GM18498 (cell line): Measurements from ENCODE around the gene UBE2E2.

Experiments
- ATAC-seq: cut with Tn5 transposase; IDR thresholded peaks from one replicate; pipeline ENCODE4 v1.9.1; 2021; ENCODE audit warnings: mild to moderate bottlenecking, moderate library complexity; ENCODE audit not compliant: unreplicated experiment

The UBE2E2 gene

GRCh38 chr3:23566499-23566898 is 363.4 kb downstream of the UBE2E2 start:
- no peak for ATAC-seq

- peak; percentile 57 for ATAC-seq
Measured at GRCh38 chr3:23567917-23568316, 364.8 kb downstream of the UBE2E2 start.

GRCh38 chr3:23573827-23574226 is 370.7 kb downstream of the UBE2E2 start:
- no peak for ATAC-seq

- no peak for ATAC-seq
Measured at GRCh38 chr3:23574822-23575315, 371.7 kb downstream of the UBE2E2 start.

GRCh38 chr3:23575697-23576096 is 372.6 kb downstream of the UBE2E2 start:
- ATAC-seq: no peak

- ATAC-seq: no peak
Measured at GRCh38 chr3:23576379-23576959, 373.3 kb downstream of the UBE2E2 start.

- ATAC-seq: no peak
Measured at GRCh38 chr3:23580096-23580713, 377.1 kb downstream of the UBE2E2 start.

- no peak for ATAC-seq
Measured at GRCh38 chr3:23583980-23584740, 381.0 kb downstream of the UBE2E2 start.

GRCh38 chr3:23587513-23587912 is 384.4 kb downstream of the UBE2E2 start:
- ATAC-seq: no peak

- ATAC-seq: no peak
Measured at GRCh38 chr3:23588547-23588946, 385.4 kb downstream of the UBE2E2 start.

- no peak for ATAC-seq
Measured at GRCh38 chr3:23589602-23590001, 386.5 kb downstream of the UBE2E2 start.

GRCh38 chr3:23590424-23591273 is 387.5 kb downstream of the UBE2E2 start:
- peak; percentile 87 for ATAC-seq

GRCh38 chr3:23591374-23591773 is 388.2 kb downstream of the UBE2E2 start:
- no peak for ATAC-seq

- ATAC-seq: peak; percentile 53
Measured at GRCh38 chr3:23592961-23593931, 390.1 kb downstream of the UBE2E2 start.

- ATAC-seq: no peak
Measured at GRCh38 chr3:23594066-23594465, 390.9 kb downstream of the UBE2E2 start.

- no peak for ATAC-seq
Measured at GRCh38 chr3:23594894-23595670, 392.0 kb downstream of the UBE2E2 start.

GRCh38 chr3:23595851-23596250 is 392.7 kb downstream of the UBE2E2 start:
- ATAC-seq: no peak

GRCh38 chr3:23600167-23600871 is 397.2 kb downstream of the UBE2E2 start:
- no peak for ATAC-seq
